A172 (cell line): ENCODE results near the gene SLC27A1. TPM values are rescaled to one million over a fixed set of nuclear protein-coding genes. Genes with fewer than 3 reads are reported as not detected.
"Not testable (repeated sequence)": the region's sequence is repeated elsewhere in the genome, so short reads cannot be mapped to it uniquely, and the experiment has no call there.

Experiments
- DNase-seq: peaks from one replicate; pipeline ENCODE4 v3.0.0-alpha.2; 2015; ENCODE audit warnings: low spot score
- total RNA-seq: library from RNA; depleted of rRNA; stranded (reverse); fragments of >200 nt; shearing (Covaris generic); gene quantifications from 2 replicates; pipeline ENCODE4 v1.2.3, GENCODE V29; 2014

Gene SLC27A1
- total RNA-seq, 1 experiment from 2014 or later, result 16.7 TPM

- no peak for DNase-seq
Measured at GRCh38 chr19:17510220-17510993, 40.1 kb downstream of the SLC27A1 start.

GRCh38 chr19:17511724-17512573 is 41.6 kb downstream of the SLC27A1 start:
- DNase-seq, result peak; percentile 37

DNA sequence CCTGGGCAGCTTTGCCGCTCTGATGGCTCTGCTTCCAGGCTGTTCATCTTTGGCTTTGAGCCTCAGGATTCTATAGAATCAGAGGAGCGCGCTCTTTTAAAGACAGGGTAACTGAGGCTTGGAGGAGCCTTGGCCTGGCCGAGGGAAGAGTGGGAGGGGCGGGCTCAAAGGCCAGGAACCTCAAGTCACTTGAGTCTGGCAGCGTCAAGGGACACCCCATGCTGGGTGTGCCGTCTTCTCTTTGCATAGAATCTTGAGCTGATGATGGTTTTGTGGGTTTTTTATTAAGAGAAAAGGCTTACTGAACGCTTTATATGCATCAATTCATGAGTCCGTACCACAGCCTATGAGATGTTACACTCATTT is 42.2 kb downstream of the SLC27A1 start:
- no peak for DNase-seq

DNA sequence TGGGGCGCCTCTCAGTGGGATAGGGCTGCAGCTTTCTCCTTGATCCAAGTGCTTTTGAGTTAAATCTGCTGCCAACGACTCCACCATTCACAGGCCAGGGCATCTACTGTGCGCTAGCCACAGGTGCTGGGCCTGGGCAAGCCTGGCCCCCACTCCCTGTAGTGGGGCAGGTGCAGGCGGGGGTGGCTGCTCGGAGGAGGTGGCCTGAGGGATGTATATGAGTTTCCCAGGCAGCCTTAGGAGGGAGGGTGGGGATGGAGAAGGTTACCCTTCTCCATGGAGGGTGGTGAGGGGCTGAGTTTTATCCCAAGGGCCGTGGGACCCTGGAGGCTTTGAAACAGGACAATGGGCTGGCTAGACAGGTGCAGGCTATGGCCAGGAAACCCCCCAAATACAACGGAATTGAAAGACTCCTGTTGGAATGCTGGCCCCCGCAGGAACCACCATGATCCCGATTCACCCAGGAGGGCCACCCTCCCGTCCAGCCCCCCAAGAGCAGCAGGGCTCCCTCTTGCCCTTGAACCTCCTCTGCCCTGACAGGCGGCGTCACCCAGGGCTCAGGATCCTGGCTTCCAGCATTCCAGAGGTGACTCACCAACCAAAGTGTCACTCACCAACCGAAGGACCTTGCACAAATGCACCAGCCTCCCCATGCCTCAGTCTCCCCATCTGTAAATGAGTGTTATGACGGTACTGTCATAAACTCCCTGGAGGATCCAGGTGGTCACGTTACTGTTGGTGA is 45.3 kb downstream of the SLC27A1 start:
- DNase-seq, result no peak

GRCh38 chr19:17517898-17518297 is 47.6 kb downstream of the SLC27A1 start:
- no peak for DNase-seq

- DNase-seq, result not testable (repeated sequence)
Measured at GRCh38 chr19:17518654-17519053, 48.3 kb downstream of the SLC27A1 start.

- no peak for DNase-seq
Measured at GRCh38 chr19:17519967-17520366, 49.6 kb downstream of the SLC27A1 start.

DNA sequence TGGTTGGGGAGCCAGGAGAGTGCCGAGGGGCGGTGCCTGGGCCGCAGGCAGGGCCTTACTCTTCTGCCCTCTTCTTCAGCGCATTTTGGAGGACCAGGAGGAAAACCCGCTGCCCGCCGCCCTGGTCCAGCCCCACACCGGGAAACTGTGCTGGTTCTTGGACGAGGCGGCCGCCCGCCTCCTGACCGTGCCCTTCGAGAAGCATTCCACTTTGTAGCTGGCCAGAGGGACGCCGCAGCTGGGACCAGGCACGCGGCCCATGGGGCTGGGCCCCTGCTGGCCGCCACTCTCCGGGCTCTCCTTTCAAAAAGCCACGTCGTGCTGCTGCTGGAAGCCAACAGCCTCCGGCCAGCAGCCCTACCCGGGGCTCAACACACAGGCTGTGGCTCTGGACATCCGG is 50.5 kb downstream of the SLC27A1 start:
- no peak for DNase-seq

- DNase-seq, result no peak
Measured at GRCh38 chr19:17522988-17523872, 52.9 kb downstream of the SLC27A1 start.

DNA sequence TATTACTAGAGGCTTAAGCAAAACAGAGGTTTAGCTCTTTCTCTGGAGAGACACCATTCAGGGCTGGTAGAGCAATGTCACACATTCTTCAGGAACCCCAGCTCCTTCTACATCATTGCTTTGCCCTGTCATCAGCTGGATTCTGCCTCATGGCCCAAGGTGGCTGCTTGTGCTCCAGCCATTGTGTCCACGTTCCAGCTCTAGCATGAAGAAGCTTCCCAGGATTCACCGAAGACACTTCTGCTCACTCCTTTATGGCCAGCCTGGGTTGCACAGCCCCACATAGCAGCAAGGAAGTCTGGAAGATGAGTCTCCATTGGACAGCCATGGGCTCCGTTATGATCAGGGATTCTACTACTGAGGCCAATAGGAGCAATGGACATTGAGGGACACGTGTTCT is 54.3 kb downstream of the SLC27A1 start:
- no peak for DNase-seq

DNA sequence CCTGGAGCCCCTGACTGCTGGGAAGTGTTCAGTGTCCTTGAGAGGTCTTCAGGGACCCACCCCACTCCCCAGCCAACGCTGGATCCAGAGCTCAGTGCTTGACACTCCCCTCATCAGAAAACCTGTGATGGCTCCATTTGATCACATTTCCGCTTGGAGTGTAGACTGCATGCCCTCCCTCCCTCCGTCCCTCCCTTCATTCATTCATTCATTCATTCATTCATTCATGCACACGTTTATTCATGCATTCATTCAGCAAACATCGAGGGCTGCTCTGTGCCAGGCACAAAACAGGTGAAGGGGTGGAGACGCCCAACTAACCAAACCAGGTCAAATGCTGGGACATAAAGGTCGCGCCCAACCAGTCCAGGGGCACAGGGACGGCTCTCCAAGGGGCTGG is 54.8 kb downstream of the SLC27A1 start:
- DNase-seq, result no peak

- DNase-seq, result no peak
Measured at GRCh38 chr19:17526922-17527321, 56.6 kb downstream of the SLC27A1 start.

DNA sequence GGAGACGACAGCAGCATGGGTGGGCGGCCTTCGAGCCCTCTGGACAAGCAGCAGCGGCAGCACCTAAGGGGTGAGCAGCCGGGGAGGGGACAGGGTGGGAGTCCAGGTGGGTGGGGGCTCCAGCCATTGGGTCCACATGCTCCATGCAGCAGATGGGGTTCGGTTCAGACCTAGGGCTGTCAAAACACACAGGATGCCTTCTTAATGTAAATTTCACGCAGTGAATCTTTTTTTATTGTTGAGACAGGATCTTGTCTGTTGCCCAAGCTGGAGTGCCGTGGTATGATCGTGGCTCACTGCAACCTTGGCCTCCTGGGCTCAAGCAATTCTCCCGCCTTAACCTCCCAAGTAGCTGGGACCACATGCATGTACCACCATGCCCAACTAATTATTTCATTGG is 57.0 kb downstream of the SLC27A1 start:
- no peak for DNase-seq

GRCh38 chr19:17528610-17529009 is 58.3 kb downstream of the SLC27A1 start:
- no peak for DNase-seq

DNA sequence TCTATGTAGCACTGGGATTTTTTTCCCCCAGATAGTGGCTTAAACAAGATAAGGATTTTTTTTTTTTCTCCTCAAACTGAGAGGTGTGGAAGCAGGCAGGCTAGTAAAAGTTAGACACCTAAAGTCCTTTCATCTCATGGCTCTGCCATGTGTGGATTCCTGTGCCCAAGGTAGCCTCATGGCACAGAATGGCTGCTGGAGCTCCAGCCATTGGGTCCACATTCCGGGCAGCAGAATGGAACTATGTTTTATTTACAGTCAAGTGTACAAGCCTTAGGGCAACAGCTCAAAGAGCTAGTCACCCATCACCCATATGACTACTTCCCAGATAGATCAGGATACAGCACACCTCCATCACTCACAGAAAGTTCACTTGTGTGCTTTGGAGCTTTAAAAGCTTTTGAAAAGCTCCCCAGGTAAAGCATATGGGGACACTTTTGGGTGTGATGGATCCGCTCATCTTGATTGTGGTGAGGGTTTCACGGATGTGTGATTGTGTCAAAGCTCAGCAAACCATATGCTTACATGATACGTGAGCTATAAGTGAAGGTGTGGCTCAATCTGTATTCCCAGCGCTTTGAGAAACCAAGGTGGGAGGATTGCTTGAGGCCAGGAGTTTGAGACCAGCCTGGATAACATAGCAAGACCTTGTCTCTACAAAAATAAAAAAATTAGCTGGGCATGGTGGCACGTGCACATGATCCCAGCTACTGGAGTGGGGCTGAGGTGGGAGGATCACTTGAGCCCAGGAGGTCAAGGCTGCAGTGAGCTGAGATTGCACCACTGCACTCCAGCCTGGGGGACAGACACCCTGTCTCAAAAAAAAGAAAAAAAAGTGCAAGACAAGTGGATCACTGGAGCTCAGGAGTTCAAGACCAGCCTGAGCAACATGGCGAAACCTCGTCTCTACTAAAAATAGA is 59.2 kb downstream of the SLC27A1 start:
- no peak for DNase-seq

DNA sequence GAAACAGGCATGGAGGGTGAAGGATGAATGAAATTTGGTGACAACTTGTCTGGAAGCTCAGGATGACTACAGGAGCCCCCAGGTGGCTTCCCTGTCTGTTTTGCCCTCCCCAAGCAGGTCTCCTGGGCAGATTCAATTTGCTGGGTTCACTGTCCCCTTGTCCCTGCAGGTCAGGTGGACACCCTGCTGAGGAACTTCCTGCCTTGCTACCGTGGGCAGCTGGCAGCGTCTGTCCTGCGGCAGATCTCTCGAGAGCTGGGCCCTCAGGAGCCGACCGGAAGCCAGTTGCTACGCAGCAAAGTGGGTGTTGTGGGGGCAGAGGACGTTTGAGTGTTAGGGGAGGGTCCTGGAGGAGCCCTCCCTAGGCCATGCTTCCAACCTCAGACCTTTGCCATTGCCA is 60.3 kb downstream of the SLC27A1 start:
- peak; percentile 66 for DNase-seq

DNA sequence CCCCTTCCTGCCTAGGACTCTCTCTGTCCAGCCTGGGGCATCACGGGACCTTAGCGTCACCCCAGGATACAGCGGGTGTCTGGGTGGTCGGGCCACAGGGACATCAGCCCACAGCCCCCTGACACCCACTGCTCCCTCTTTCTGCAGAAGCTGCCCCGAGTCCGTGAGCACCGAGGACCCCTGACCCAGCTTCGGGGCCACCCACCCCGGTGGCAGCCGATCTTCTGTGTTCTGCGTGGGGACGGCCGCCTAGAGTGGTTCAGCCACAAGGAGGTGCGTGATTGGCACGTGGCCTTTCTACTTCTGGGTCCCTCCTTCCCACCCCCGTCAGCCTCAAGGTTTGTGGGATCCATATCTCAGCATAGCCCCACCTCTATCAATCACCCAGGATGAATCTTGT is 61.8 kb downstream of the SLC27A1 start:
- DNase-seq, result no peak

DNA sequence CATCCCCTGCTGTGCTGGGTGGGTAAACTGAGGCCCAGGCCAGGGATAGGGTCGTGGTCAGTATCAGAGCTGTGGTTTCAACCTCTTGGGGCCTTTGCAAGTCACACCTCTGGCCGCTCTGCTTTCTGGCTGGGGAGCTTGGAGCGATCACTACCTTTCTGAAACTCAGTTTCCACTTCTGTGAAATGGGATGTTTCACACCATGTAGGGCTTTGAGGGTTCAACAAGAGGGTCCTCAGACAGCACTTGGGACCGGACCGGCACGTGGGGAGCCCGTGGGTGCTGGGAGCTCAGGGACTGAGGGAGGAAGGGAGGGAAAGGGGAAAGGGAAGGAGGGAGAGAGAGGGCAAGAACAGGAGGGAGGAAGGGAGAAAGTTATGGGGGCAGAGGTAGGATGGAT is 62.2 kb downstream of the SLC27A1 start:
- no peak for DNase-seq

DNA sequence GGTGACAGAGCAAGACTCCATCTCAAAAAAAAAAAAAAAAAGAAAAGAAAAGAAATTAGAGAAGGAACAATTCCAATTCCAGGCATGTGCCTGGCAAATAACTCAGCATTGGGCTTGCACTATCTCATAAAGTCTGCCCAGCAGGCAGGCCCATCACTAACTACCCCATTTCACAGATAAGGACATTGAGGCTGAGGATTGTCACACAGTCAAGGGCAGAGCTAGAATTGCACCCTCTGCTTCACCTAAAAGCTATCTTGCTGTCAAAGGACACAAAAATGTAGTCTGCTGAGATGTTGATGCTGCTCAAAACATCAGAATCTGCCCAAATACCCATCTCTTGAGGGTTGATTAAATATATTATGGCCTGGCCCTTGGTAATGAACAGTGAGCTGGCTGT is 64.4 kb downstream of the SLC27A1 start:
- DNase-seq, result no peak

- DNase-seq, result no peak
Measured at GRCh38 chr19:17536955-17537354, 66.6 kb downstream of the SLC27A1 start.
